ENCODE data around the gene IFI27. TPM values are rescaled to one million over a fixed set of nuclear protein-coding genes. Genes with fewer than 3 reads are reported as not detected.

IFI27 gene
- polyA plus RNA-seq, 6 donors from 2014 or later, result not detected

- Mint-ChIP-seq H3K27ac (no peak overlapping the region), H3K36me3 (peaks cover 0 to 7% of the 10 kb centered on the region in 2 donors), H3K27me3 (peaks cover 14 to 44% (median 43%) of the 10 kb centered on the region in 3 donors), H3K4me3 (no peak overlapping the region), H3K9me3 (no peaks in the 10 kb centered on the region), H3K4me1 (no peaks in the 10 kb centered on the region)
- DNase-seq (no peak), ATAC-seq (ENCODE audit: low read depth in 2 of 2) (no peak)
Measured at GRCh38 chr14:94111276-94112095, 950 bp downstream of the IFI27 start.

- ATAC-seq (ENCODE audit: low read depth in 2 of 2), result no peak
- Mint-ChIP-seq H3K4me1 (no peaks in the 10 kb centered on the region), H3K27ac (no peak overlapping the region), H3K9me3 (peaks cover 0 to 1% (median 0%) of the 10 kb centered on the region in 7 donors), H3K27me3 (peaks cover 25 to 55% (median 55%) of the 10 kb centered on the region in 3 donors), H3K4me3 (no peak overlapping the region), H3K36me3 (peaks cover 0 to 7% of the 10 kb centered on the region in 2 donors)
- DNase-seq, result no peak
Measured at GRCh38 chr14:94112513-94113063, 2.1 kb downstream of the IFI27 start.

- ATAC-seq (ENCODE audit: low read depth in 2 of 2) (no peak), DNase-seq (no peak)
- Mint-ChIP-seq H3K27ac (peak overlapping the region in 1 of 6 donors; percentile 84), H3K27me3 (peaks cover 26 to 60% (median 59%) of the 10 kb centered on the region in 3 donors), H3K4me1 (no peaks in the 10 kb centered on the region), H3K4me3 (peak overlapping the region in 1 of 8 donors; percentile 35), H3K9me3 (peaks cover 0 to 1% (median 0%) of the 10 kb centered on the region in 7 donors), H3K36me3 (peaks cover 0 to 7% of the 10 kb centered on the region in 2 donors)
Measured at GRCh38 chr14:94113073-94113472, 2.5 kb downstream of the IFI27 start.

- Mint-ChIP-seq H3K4me3 (peak overlapping the region in 1 of 8 donors; percentile 5), H3K27ac (no peak overlapping the region), H3K9me3 (peaks cover 0 to 1% (median 0%) of the 10 kb centered on the region in 7 donors), H3K27me3 (peaks cover 26 to 62% (median 61%) of the 10 kb centered on the region in 3 donors), H3K4me1 (no peaks in the 10 kb centered on the region), H3K36me3 (peaks cover 0 to 4% of the 10 kb centered on the region in 2 donors)
- no peak for DNase-seq
- no peak for ATAC-seq (ENCODE audit: low read depth in 2 of 2)
Measured at GRCh38 chr14:94113490-94113889, 3.0 kb downstream of the IFI27 start.

- Mint-ChIP-seq H3K27ac (no peak overlapping the region), H3K27me3 (peaks cover 26 to 62% (median 61%) of the 10 kb centered on the region in 3 donors), H3K4me3 (no peak overlapping the region), H3K9me3 (peaks cover 0 to 1% (median 0%) of the 10 kb centered on the region in 7 donors), H3K36me3 (no peaks in the 10 kb centered on the region), H3K4me1 (no peaks in the 10 kb centered on the region)
- no peak for DNase-seq
- no peak for ATAC-seq (ENCODE audit: low read depth in 2 of 2)
Measured at GRCh38 chr14:94113908-94114588, 3.5 kb downstream of the IFI27 start.

- Mint-ChIP-seq H3K9me3 (peaks cover 0 to 5% (median 3%) of the 10 kb centered on the region in 7 donors), H3K4me3 (no peak overlapping the region), H3K36me3 (peaks cover 0 to 3% of the 10 kb centered on the region in 2 donors), H3K27ac (no peak overlapping the region), H3K4me1 (no peaks in the 10 kb centered on the region), H3K27me3 (peaks cover 26 to 67% (median 62%) of the 10 kb centered on the region in 3 donors)
- DNase-seq (no peak), ATAC-seq (ENCODE audit: low read depth in 2 of 2) (no peak)
Measured at GRCh38 chr14:94114589-94115057, 4.1 kb downstream of the IFI27 start.

- H3K36me3 Mint-ChIP-seq, result peaks cover 0 to 7% of the 10 kb centered on the region in 2 donors
- peaks cover 0 to 10% (median 6%) of the 10 kb centered on the region in 7 donors for H3K9me3 Mint-ChIP-seq
- H3K4me1 Mint-ChIP-seq, result no peaks in the 10 kb centered on the region
- DNase-seq (no peak), ATAC-seq (ENCODE audit: low read depth in 2 of 2) (no peak)
- H3K4me3 Mint-ChIP-seq, result no peak overlapping the region
- H3K27me3 Mint-ChIP-seq, result peaks cover 26 to 72% (median 62%) of the 10 kb centered on the region in 3 donors
- no peak overlapping the region for H3K27ac Mint-ChIP-seq
Measured at GRCh38 chr14:94115058-94115591, 4.6 kb downstream of the IFI27 start.

- Mint-ChIP-seq H3K9me3 (peaks cover 2 to 15% (median 10%) of the 10 kb centered on the region in 7 donors), H3K4me1 (no peaks in the 10 kb centered on the region), H3K4me3 (peak overlapping the region in 1 of 8 donors; percentile 74), H3K27me3 (peaks cover 30 to 77% (median 65%) of the 10 kb centered on the region in 3 donors), H3K36me3 (peaks cover 1 to 11% of the 10 kb centered on the region in 2 donors), H3K27ac (peak overlapping the region in 1 of 6 donors; percentile 74)
- DNase-seq (no peak), ATAC-seq (ENCODE audit: low read depth in 2 of 2) (no peak)
Measured at GRCh38 chr14:94115631-94116030, 5.1 kb downstream of the IFI27 start.

- no peak overlapping the region for H3K4me3 Mint-ChIP-seq
- no peaks in the 10 kb centered on the region for H3K4me1 Mint-ChIP-seq
- H3K36me3 Mint-ChIP-seq, result peaks cover 7 to 20% of the 10 kb centered on the region in 2 donors
- no peak for DNase-seq
- ATAC-seq (ENCODE audit: low read depth in 2 of 2), result no peak
- peaks cover 39 to 88% (median 75%) of the 10 kb centered on the region in 3 donors for H3K27me3 Mint-ChIP-seq
- no peak overlapping the region for H3K27ac Mint-ChIP-seq
- H3K9me3 Mint-ChIP-seq, result peaks cover 6 to 26% (median 15%) of the 10 kb centered on the region in 7 donors
Measured at GRCh38 chr14:94116701-94117100, 6.2 kb downstream of the IFI27 start.

- H3K36me3 Mint-ChIP-seq, result peaks cover 7 to 28% of the 10 kb centered on the region in 2 donors
- H3K9me3 Mint-ChIP-seq, result peaks cover 10 to 37% (median 19%) of the 10 kb centered on the region in 7 donors
- H3K4me3 Mint-ChIP-seq, result no peak overlapping the region
- H3K27me3 Mint-ChIP-seq, result peaks cover 37 to 86% (median 75%) of the 10 kb centered on the region in 3 donors
- DNase-seq, result no peak
- no peak for ATAC-seq (ENCODE audit: low read depth in 2 of 2)
- peak overlapping the region in 1 of 6 donors; percentile 69 for H3K27ac Mint-ChIP-seq
- H3K4me1 Mint-ChIP-seq, result no peaks in the 10 kb centered on the region
Measured at GRCh38 chr14:94117856-94118255, 7.3 kb downstream of the IFI27 start.

- ATAC-seq (ENCODE audit: low read depth in 2 of 2) (no peak), DNase-seq (no peak)
- H3K27me3 Mint-ChIP-seq, result peaks cover 33 to 78% (median 67%) of the 10 kb centered on the region in 3 donors
- H3K36me3 Mint-ChIP-seq, result peaks cover 7 to 29% of the 10 kb centered on the region in 2 donors
- H3K9me3 Mint-ChIP-seq, result peaks cover 12 to 41% (median 19%) of the 10 kb centered on the region in 7 donors
- no peak overlapping the region for H3K27ac Mint-ChIP-seq
- no peak overlapping the region for H3K4me3 Mint-ChIP-seq
- no peaks in the 10 kb centered on the region for H3K4me1 Mint-ChIP-seq
Measured at GRCh38 chr14:94119071-94119470, 8.5 kb downstream of the IFI27 start.

GRCh38 chr14:94120667-94121340 lies 10.3 kb downstream of the IFI27 start:
- ATAC-seq (ENCODE audit: low read depth in 2 of 2), result no peak

More at GRCh38 chr14:94120667-94121340, 10.3 kb downstream of the IFI27 start:
- Mint-ChIP-seq H3K4me3 (no peak overlapping the region), H3K27me3 (peaks cover 28 to 61% (median 50%) of the 10 kb centered on the region in 3 donors), H3K9me3 (peaks cover 12 to 41% (median 19%) of the 10 kb centered on the region in 7 donors), H3K36me3 (peaks cover 7 to 29% of the 10 kb centered on the region in 2 donors), H3K4me1 (no peaks in the 10 kb centered on the region), H3K27ac (no peak overlapping the region)
- DNase-seq, result no peak

Measured in naive B cell (primary cell).